Measurements from ENCODE around the gene KPNA5. TPM values are rescaled to one million over a fixed set of nuclear protein-coding genes. Genes with fewer than 3 reads are reported as not detected.

Gene KPNA5
- total RNA-seq, 1 donor from 2014 or later = 8.3 TPM

- Mint-ChIP-seq H3K9me3 (ENCODE audit: low read depth) (no peaks in the 10 kb centered on the region), H3K36me3 (ENCODE audit: low read depth) (peaks cover 2% of the 10 kb centered on the region), H3K4me3 (ENCODE audit: unreplicated experiment) (no peak overlapping the region), H3K27ac (ENCODE audit: unreplicated experiment) (no peak overlapping the region), H3K4me1 (ENCODE audit: low read depth) (peaks cover 12% of the 10 kb centered on the region), H3K27me3 (ENCODE audit: low read depth) (peaks cover 44% of the 10 kb centered on the region)
- DNase-seq (ENCODE audit: low spot score) = no peak
- no peak for TF ChIP-seq CTCF (IDR thresholded peaks at IDR 0.05)
Observed at GRCh38 chr6:116766506-116767176, 85.6 kb downstream of the KPNA5 start.

GRCh38 chr6:116767715-116768114 lies 86.7 kb downstream of the KPNA5 start:
- TF ChIP-seq CTCF (IDR thresholded peaks at IDR 0.05) = no peak
- Mint-ChIP-seq H3K27me3 (ENCODE audit: low read depth) (peaks cover 45% of the 10 kb centered on the region), H3K36me3 (ENCODE audit: low read depth) (peaks cover 2% of the 10 kb centered on the region), H3K4me3 (ENCODE audit: unreplicated experiment) (no peak overlapping the region), H3K27ac (ENCODE audit: unreplicated experiment) (no peak overlapping the region), H3K9me3 (ENCODE audit: low read depth) (no peaks in the 10 kb centered on the region), H3K4me1 (ENCODE audit: low read depth) (peaks cover 12% of the 10 kb centered on the region)
- no peak for DNase-seq (ENCODE audit: low spot score)

GRCh38 chr6:116772450-116772849 lies 91.4 kb downstream of the KPNA5 start:
- Mint-ChIP-seq H3K27ac (ENCODE audit: unreplicated experiment) (no peak overlapping the region), H3K36me3 (ENCODE audit: low read depth) (no peaks in the 10 kb centered on the region), H3K4me3 (ENCODE audit: unreplicated experiment) (no peak overlapping the region), H3K9me3 (ENCODE audit: low read depth) (no peaks in the 10 kb centered on the region), H3K4me1 (ENCODE audit: low read depth) (no peaks in the 10 kb centered on the region), H3K27me3 (ENCODE audit: low read depth) (peaks cover 22% of the 10 kb centered on the region)
- no peak for DNase-seq (ENCODE audit: low spot score)
- no peak for TF ChIP-seq CTCF (IDR thresholded peaks at IDR 0.05)

- H3K4me3 Mint-ChIP-seq (ENCODE audit: unreplicated experiment) = no peak overlapping the region
- no peaks in the 10 kb centered on the region for H3K9me3 Mint-ChIP-seq (ENCODE audit: low read depth)
- H3K27me3 Mint-ChIP-seq (ENCODE audit: low read depth) = peaks cover 27% of the 10 kb centered on the region
- no peaks in the 10 kb centered on the region for H3K4me1 Mint-ChIP-seq (ENCODE audit: low read depth)
- H3K27ac Mint-ChIP-seq (ENCODE audit: unreplicated experiment) = no peak overlapping the region
- DNase-seq (ENCODE audit: low spot score) = no peak
- TF ChIP-seq CTCF (IDR thresholded peaks at IDR 0.05) = no peak
- H3K36me3 Mint-ChIP-seq (ENCODE audit: low read depth) = no peaks in the 10 kb centered on the region
Observed at GRCh38 chr6:116773886-116774285, 92.9 kb downstream of the KPNA5 start.

GRCh38 chr6:116779573-116780164 lies 98.7 kb downstream of the KPNA5 start:
- peaks cover 16% of the 10 kb centered on the region for H3K27me3 Mint-ChIP-seq (ENCODE audit: low read depth)
- TF ChIP-seq CTCF (IDR thresholded peaks at IDR 0.05) = peak; percentile 86
- H3K4me3 Mint-ChIP-seq (ENCODE audit: unreplicated experiment) = no peak overlapping the region
- H3K36me3 Mint-ChIP-seq (ENCODE audit: low read depth) = no peaks in the 10 kb centered on the region
- no peaks in the 10 kb centered on the region for H3K9me3 Mint-ChIP-seq (ENCODE audit: low read depth)
- H3K4me1 Mint-ChIP-seq (ENCODE audit: low read depth) = no peaks in the 10 kb centered on the region
- DNase-seq (ENCODE audit: low spot score) = no peak
- H3K27ac Mint-ChIP-seq (ENCODE audit: unreplicated experiment) = no peak overlapping the region

Data from chondrocyte (in vitro differentiated cells).